PC-9 (cell line): Measurements from ENCODE around the gene LENG1.

Experiments
- CTCF ChIP-seq: fragments of 200-600 bp; sonication (generic); conservative IDR thresholded peaks from 2 replicates; pipeline ENCODE4 v1.6.1; 2017; ENCODE audit warnings: mixed run types, antibody characterized with exemption, mild to moderate bottlenecking, moderate library complexity
- EZH2 ChIP-seq: fragments of 200-600 bp; sonication (generic); IDR thresholded peaks from 2 replicates; pipeline ENCODE4 v1.8.0; 2017; ENCODE audit warnings: antibody characterized with exemption, low read depth

DNA sequence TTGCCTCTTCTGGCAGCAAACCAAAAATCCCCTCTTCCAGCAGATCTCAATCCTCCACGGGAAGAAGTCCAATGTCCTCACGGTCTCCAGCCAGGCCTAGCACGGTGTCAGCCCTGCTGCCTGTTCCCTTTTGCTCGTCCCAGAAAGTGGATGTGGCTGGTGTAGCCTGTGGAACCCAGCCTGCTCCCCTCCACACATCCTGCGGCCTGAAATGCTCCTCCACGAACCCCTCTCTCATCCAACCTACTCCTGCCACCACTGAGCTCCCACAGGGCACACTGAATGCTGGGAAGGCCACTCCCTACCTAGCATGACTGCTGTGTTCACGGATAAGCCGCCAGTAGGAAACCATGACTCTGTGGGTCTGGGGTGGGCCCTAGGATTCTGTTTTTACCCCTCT, 26.8 kb upstream of the LENG1 start:
- TF ChIP-seq CTCF = no peak
- no peak for TF ChIP-seq EZH2
